GM12878 (cell line): ENCODE results near the gene HBZ. TPM values are rescaled to one million over a fixed set of nuclear protein-coding genes. Genes with fewer than 3 reads are reported as not detected.

Source experiments
- ATAC-seq: fragments of 200-7000 bp; cut with Tn5 transposase; 3 replicates; pipeline ENCODE4 v1.9.1; 2020; ENCODE audit warnings: mild to moderate bottlenecking, moderate library complexity
- BruUV-seq: library from RNA; stranded (reverse); fragments of 400-500 nt; replicated peaks from 2 replicates; lab custom pipeline; 2021; lab: Mats Ljungman, UMichigan
- CTCF ChIA-PET: fragments of 300-600 bp; sonication (Branson Sonifier 250); formaldehyde crosslinking; extraction: SDS; loops from one replicate; lab custom pipeline; 2021; ENCODE audit warnings: inconsistent platforms; lab: Yijun Ruan, JAX
- POLR2A ChIA-PET: fragments of 350-600 bp; formaldehyde crosslinking; extraction: SDS; loops from one replicate; lab custom pipeline; 2021; ENCODE audit warnings: inconsistent platforms; lab: Charles Lee
- RAD21 ChIA-PET: fragments of 300-600 bp; sonication (Branson Sonifier 250); formaldehyde crosslinking; loops from one replicate; lab custom pipeline; 2023; ENCODE audit warnings: antibody characterized with exemption; ENCODE audit not compliant: unreplicated experiment; lab: Charles Lee
- SMC1A ChIA-PET: fragments of 300-600 bp; sonication (Branson Sonifier 250); formaldehyde crosslinking; loops from one replicate; lab custom pipeline; 2023; ENCODE audit not compliant: unreplicated experiment, uncharacterized antibody; lab: Charles Lee
- DNase-seq: peaks from one replicate; pipeline ENCODE4 v3.0.0-alpha.2; 2011; ENCODE audit warnings: low read depth, low spot score
- FAIRE-seq: peaks from 3 replicates; lab custom pipeline; 2011; peaks lifted over from hg19 to GRCh38; lab: Jason Lieb, UNC
- H2AFZ ChIP-seq: 2 replicates; pipeline ENCODE4 v1.6.0; 2011; ENCODE audit warnings: low read depth, low read length, control low read depth; ENCODE audit not compliant: control insufficient read depth
- H3K27ac ChIP-seq: 2 replicates; pipeline ENCODE4 v1.5.1; 2011; ENCODE audit warnings: control low read depth; ENCODE audit not compliant: control insufficient read depth, insufficient read depth
- H3K27me3 ChIP-seq, 2 experiments: replicated peaks in 1 of 2; 2 replicates each; pipeline versions ENCODE4 v1.6.0 to v1.6.1; 2011; ENCODE audit warnings: low read length in 1 of 2; ENCODE audit not compliant: control insufficient read depth in 2 of 2, insufficient read depth in 2 of 2
- H3K36me3 ChIP-seq, 2 experiments: 2 replicates each; pipeline ENCODE4 v1.5.1; 2011; ENCODE audit warnings: low read length in 1 of 2; ENCODE audit not compliant: control insufficient read depth in 2 of 2, insufficient read depth in 2 of 2
- H3K4me1 ChIP-seq: 2 replicates; pipeline ENCODE4 v1.6.1; 2011; ENCODE audit warnings: mild to moderate bottlenecking, low read length, moderate library complexity, mixed read lengths; ENCODE audit not compliant: control insufficient read depth, insufficient read depth
- H3K4me2 ChIP-seq: 2 replicates; pipeline ENCODE4 v1.6.0; 2011; ENCODE audit warnings: control low read depth; ENCODE audit not compliant: control insufficient read depth, insufficient read depth
- H3K4me3 ChIP-seq: fragments of 200-600 bp; sonication (generic); 2 replicates; pipeline ENCODE4 v1.5.1; 2016
- H3K79me2 ChIP-seq: 2 replicates; pipeline ENCODE4 v1.6.0; 2011; ENCODE audit warnings: low read length; ENCODE audit not compliant: control insufficient read depth, insufficient read depth
- H3K9ac ChIP-seq: 2 replicates; pipeline ENCODE4 v1.8.0; 2011; ENCODE audit warnings: low read length, control low read depth, mixed read lengths; ENCODE audit not compliant: control insufficient read depth, insufficient read depth
- H3K9me3 ChIP-seq: replicated peaks from 3 replicates; pipeline ENCODE4 v1.5.1; 2011; ENCODE audit warnings: mild to moderate bottlenecking, low read length; ENCODE audit not compliant: control insufficient read depth, insufficient read depth
- H4K20me1 ChIP-seq: 2 replicates; pipeline ENCODE4 v1.6.0; 2011; ENCODE audit not compliant: control insufficient read depth, insufficient read depth
- BCLAF1 ChIP-seq: fragments of 450-650 bp; IDR thresholded peaks from 2 replicates; pipeline ENCODE4 v1.6.1; 2017; ENCODE audit warnings: antibody characterized with exemption, mild to moderate bottlenecking, moderate library complexity
- CEBPB ChIP-seq, 2 experiments: fragments of 150-350 bp in 1 of 2; IDR thresholded peaks; 2 replicates each; pipeline ENCODE4 v1.6.1; 2012 to 2014; ENCODE audit warnings: low read depth in 2 of 2, low read length in 2 of 2, borderline replicate concordance in 1 of 2, inconsistent platforms in 1 of 2
- CEBPZ ChIP-seq: fragments of 150-350 bp; IDR thresholded peaks from 2 replicates; pipeline ENCODE4 v1.6.1; 2016; ENCODE audit warnings: low read depth, low read length
- CHD1 ChIP-seq: IDR thresholded peaks from 2 replicates; pipeline ENCODE4 v1.6.1; 2012; ENCODE audit warnings: low read depth, low read length, improper control_type of control experiment
- CHD2 ChIP-seq: IDR thresholded peaks from 2 replicates; pipeline ENCODE4 v1.6.1; 2011; ENCODE audit warnings: low read depth, low read length, improper control_type of control experiment, borderline replicate concordance
- CHD4 ChIP-seq: fragments of 200-600 bp; sonication (generic); IDR thresholded peaks from 2 replicates; pipeline ENCODE4 v1.6.1; 2016; ENCODE audit warnings: mild to moderate bottlenecking
- CREM ChIP-seq: IDR thresholded peaks from 2 replicates; pipeline ENCODE4 v1.6.1; 2014; ENCODE audit warnings: antibody characterized with exemption, low read depth
- ESRRA ChIP-seq: IDR thresholded peaks from 2 replicates; pipeline ENCODE4 v1.6.1; 2012; ENCODE audit warnings: mild to moderate bottlenecking, low read length, improper control_type of control experiment
- FOS ChIP-seq: IDR thresholded peaks from 3 replicates; pipeline ENCODE4 v1.6.1; 2011; ENCODE audit warnings: borderline replicate concordance; ENCODE audit not compliant: insufficient read length; ENCODE audit errors: extremely low read depth
- JUNB ChIP-seq: IDR thresholded peaks from 2 replicates; pipeline ENCODE4 v1.6.1; 2016; ENCODE audit warnings: antibody characterized with exemption, mild to moderate bottlenecking
- PML ChIP-seq: IDR thresholded peaks from 2 replicates; pipeline ENCODE4 v1.6.1; 2012; ENCODE audit warnings: low read length, inconsistent platforms
- SREBF2 ChIP-seq: IDR thresholded peaks from 2 replicates; pipeline ENCODE4 v1.6.1; 2012; ENCODE audit warnings: mild to moderate bottlenecking, low read length
- ZBTB40 ChIP-seq: fragments of 450-650 bp; IDR thresholded peaks from 2 replicates; pipeline ENCODE4 v1.6.1; 2016; ENCODE audit warnings: mild to moderate bottlenecking, moderate library complexity, borderline replicate concordance
- WGBS: methylation state at CpG from one replicate; pipeline ENCODE4 v1.1.6; 2016; ENCODE audit warnings: low lambda C conversion rate; ENCODE audit not compliant: insufficient replicate concordance, insufficient coverage; ENCODE audit errors: missing lambda C conversion rate; 5-methylcytosine and 5-hydroxymethylcytosine counted together
- in situ Hi-C: fragments of 300-500 bp; cut with MboI; formaldehyde crosslinking; loops from 9 replicates; pipeline ENCODE4 v1.14.3; 2018; ENCODE audit warnings: mixed read lengths
- intact Hi-C: fragments of 100-400 bp; cut with micrococcal nuclease; formaldehyde crosslinking; loops from one replicate; pipeline ENCODE4 v1.14.2; 2022; ENCODE audit not compliant: unreplicated experiment
- polyA plus RNA-seq, 11 experiments: library from polyadenylated mRNA; depleted of rRNA in 4 of 11; unstranded in 6 of 11; stranded (reverse) in 5 of 11; fragments of >200 nt; fragmentation: Nextera tagmentation in 4 of 11; fragmentation: Illumina TruSeq in 1 of 11; extraction: Ambion mirVana in 4 of 11; extraction: Trizol in 1 of 11; gene quantifications; 1 replicate in 1 of 11; 2 replicates in 10 of 11; pipeline versions ENCODE4 v1.2.1 to v1.2.3, GENCODE V29; 2011 to 2016; ENCODE audit warnings: inconsistent platforms in 2 of 11, missing spikeins in 2 of 11, low read depth in 1 of 11
- total RNA-seq, 4 experiments: library from RNA; depleted of rRNA in 3 of 4; stranded (reverse); fragments of >200 nt in 3 of 4; fragmentation: Illumina TruSeq in 1 of 4; extraction: Trizol in 1 of 4; gene quantifications; 2 replicates each; pipeline versions ENCODE4 v1.2.1 to v1.2.3, GENCODE V29; 2013 to 2021

HBZ gene
- total and polyA plus RNA-seq, 10 of the 15 experiments (the other 5 are each of a cell fraction or from before 2014, with no cell fraction given), result 0.49 TPM; not detected in 9

GRCh38 chr16:179211-180092 is 27.0 kb downstream of the HBZ start:
- no peaks in the 10 kb centered on the region for H3K9me3 ChIP-seq
- no peak overlapping the region for H3K4me2 ChIP-seq
- no peak for DNase-seq
- H3K27me3 ChIP-seq, result peaks cover 6 to 8% of the 10 kb centered on the region in 2 experiments
- no peak overlapping the region for H3K4me3 ChIP-seq
- intact Hi-C loops (loop anchor here (2.0 kb wide), 2 partner anchors 63 to 73 kb away; no protein-coding TSS in a partner anchor), in situ Hi-C loops (loop anchor here (5.0 kb wide), 1 partner anchor 72 kb away; no protein-coding TSS in a partner anchor)
- no peak for FAIRE-seq
- no TSS peak for BruUV-seq
- SMC1A ChIA-PET, result no interaction called here
- CTCF ChIA-PET, result interaction anchor here (1.0 to 1.5 kb wide), 2 partner anchors 72 to 75 kb away, joined by 3 to 5 read pairs; no protein-coding TSS in a partner anchor
- no peaks in the 10 kb centered on the region for H3K36me3 ChIP-seq
- no peak overlapping the region for H2AFZ ChIP-seq
- no peaks in the 10 kb centered on the region for H4K20me1 ChIP-seq
- 87% methylated on average over 17 of the region's 17 CpGs for WGBS
- H3K27ac ChIP-seq, result no peak overlapping the region
- H3K79me2 ChIP-seq, result no peaks in the 10 kb centered on the region
- peaks cover 8% of the 10 kb centered on the region; the same call in 1 of the 2 replicates for H3K4me1 ChIP-seq
- RAD21 ChIA-PET, result no interaction called here
- H3K9ac ChIP-seq, result no peak overlapping the region
- POLR2A ChIA-PET, result no interaction called here
- no peak for ATAC-seq
- TF ChIP-seq CEBPB (IDR thresholded peaks at IDR 0.05; ENCODE audit: borderline replicate concordance in 1 of 2, low read depth in 2 of 2, low read length in 2 of 2) (no peak), PML (no peak), CREM (no peak), ZBTB40 (no peak), SREBF2 (no peak), CEBPZ (no peak), ESRRA (no peak), FOS (no peak), BCLAF1 (no peak), JUNB (no peak), CHD2 (no peak), CHD1 (no peak), CHD4 (no peak)
